ENCODE results near the gene OOSP4A.

Gene OOSP4A

GRCh38 chr11:59943997-59944714 is 19.7 kb upstream of the OOSP4A start:
- DNase-seq (ENCODE audit: low read depth, low spot score), result no peak

GRCh38 chr11:59944720-59945119 is 19.1 kb upstream of the OOSP4A start:
- H3K27ac ChIP-seq, result no peak overlapping the region
- H3K9me3 ChIP-seq (ENCODE audit: low read depth, low read length), result no peaks in the 10 kb centered on the region
- TF ChIP-seq POLR2AphosphoS5 (IDR thresholded peaks at IDR 0.05; ENCODE audit: borderline replicate concordance, low read depth, low read length) (no peak), FOXP2 (optimal IDR thresholded peaks at IDR 0.05; ENCODE audit: control extremely low read depth, extremely low read length, insufficient read depth) (no peak), EZH2 (IDR thresholded peaks at IDR 0.05) (no peak)
- DNase-seq (ENCODE audit: low read depth, low spot score), result no peak
- no peaks in the 10 kb centered on the region for H3K36me3 ChIP-seq (ENCODE audit: insufficient read depth, low read length)
- no peak overlapping the region for H3K9ac ChIP-seq (ENCODE audit: insufficient read length)
- no peak overlapping the region for H3K4me3 ChIP-seq

More at GRCh38 chr11:59943997-59944714, 19.7 kb upstream of the OOSP4A start:
- Histone ChIP-seq H3K9ac (ENCODE audit: insufficient read length) (no peak overlapping the region), H3K27ac (no peak overlapping the region), H3K9me3 (ENCODE audit: low read depth, low read length) (no peaks in the 10 kb centered on the region), H3K4me3 (no peak overlapping the region), H3K36me3 (ENCODE audit: insufficient read depth, low read length) (no peaks in the 10 kb centered on the region)
- TF ChIP-seq EZH2 (IDR thresholded peaks at IDR 0.05) (no peak), POLR2AphosphoS5 (IDR thresholded peaks at IDR 0.05; ENCODE audit: borderline replicate concordance, low read depth, low read length) (no peak), FOXP2 (optimal IDR thresholded peaks at IDR 0.05; ENCODE audit: control extremely low read depth, extremely low read length, insufficient read depth) (no peak)

GRCh38 chr11:59953463-59954218 is 10.2 kb upstream of the OOSP4A start:
- TF ChIP-seq FOXP2 (optimal IDR thresholded peaks at IDR 0.05; ENCODE audit: control extremely low read depth, extremely low read length, insufficient read depth) (no peak), EZH2 (IDR thresholded peaks at IDR 0.05) (no peak), POLR2AphosphoS5 (IDR thresholded peaks at IDR 0.05; ENCODE audit: borderline replicate concordance, low read depth, low read length) (no peak)
- H3K9me3 ChIP-seq (ENCODE audit: low read depth, low read length), result no peaks in the 10 kb centered on the region
- H3K9ac ChIP-seq (ENCODE audit: insufficient read length), result no peak overlapping the region
- no peak overlapping the region for H3K4me3 ChIP-seq
- H3K27ac ChIP-seq, result no peak overlapping the region
- no peak for DNase-seq (ENCODE audit: low read depth, low spot score)
- H3K36me3 ChIP-seq (ENCODE audit: insufficient read depth, low read length), result no peaks in the 10 kb centered on the region

GRCh38 chr11:59954219-59954847 is 9.5 kb upstream of the OOSP4A start:
- Histone ChIP-seq H3K9me3 (ENCODE audit: low read depth, low read length) (no peaks in the 10 kb centered on the region), H3K9ac (ENCODE audit: insufficient read length) (no peak overlapping the region), H3K36me3 (ENCODE audit: insufficient read depth, low read length) (no peaks in the 10 kb centered on the region), H3K27ac (no peak overlapping the region), H3K4me3 (no peak overlapping the region)
- no peak for DNase-seq (ENCODE audit: low read depth, low spot score)
- TF ChIP-seq FOXP2 (optimal IDR thresholded peaks at IDR 0.05; ENCODE audit: control extremely low read depth, extremely low read length, insufficient read depth), result no peak
- TF ChIP-seq EZH2 (IDR thresholded peaks at IDR 0.05), result no peak
- no peak for TF ChIP-seq POLR2AphosphoS5 (IDR thresholded peaks at IDR 0.05; ENCODE audit: borderline replicate concordance, low read depth, low read length)

GRCh38 chr11:59957094-59957493 is 6.7 kb upstream of the OOSP4A start:
- Histone ChIP-seq H3K27ac (no peak overlapping the region), H3K9ac (ENCODE audit: insufficient read length) (no peak overlapping the region), H3K4me3 (no peak overlapping the region), H3K9me3 (ENCODE audit: low read depth, low read length) (no peaks in the 10 kb centered on the region), H3K36me3 (ENCODE audit: insufficient read depth, low read length) (no peaks in the 10 kb centered on the region)
- TF ChIP-seq POLR2AphosphoS5 (IDR thresholded peaks at IDR 0.05; ENCODE audit: borderline replicate concordance, low read depth, low read length) (no peak), FOXP2 (optimal IDR thresholded peaks at IDR 0.05; ENCODE audit: control extremely low read depth, extremely low read length, insufficient read depth) (no peak), EZH2 (IDR thresholded peaks at IDR 0.05) (no peak)
- no peak for DNase-seq (ENCODE audit: low read depth, low spot score)

GRCh38 chr11:59960502-59961381 is 3.1 kb upstream of the OOSP4A start:
- Histone ChIP-seq H3K27ac (no peak overlapping the region), H3K9me3 (ENCODE audit: low read depth, low read length) (no peaks in the 10 kb centered on the region), H3K4me3 (no peak overlapping the region), H3K36me3 (ENCODE audit: insufficient read depth, low read length) (no peaks in the 10 kb centered on the region), H3K9ac (ENCODE audit: insufficient read length) (no peak overlapping the region)
- DNase-seq (ENCODE audit: low read depth, low spot score), result no peak
- no peak for TF ChIP-seq POLR2AphosphoS5 (IDR thresholded peaks at IDR 0.05; ENCODE audit: borderline replicate concordance, low read depth, low read length)
- no peak for TF ChIP-seq FOXP2 (optimal IDR thresholded peaks at IDR 0.05; ENCODE audit: control extremely low read depth, extremely low read length, insufficient read depth)
- TF ChIP-seq EZH2 (IDR thresholded peaks at IDR 0.05), result no peak

GRCh38 chr11:59962107-59962482 is 1.7 kb upstream of the OOSP4A start:
- no peaks in the 10 kb centered on the region for H3K36me3 ChIP-seq (ENCODE audit: insufficient read depth, low read length)
- TF ChIP-seq EZH2 (IDR thresholded peaks at IDR 0.05), result no peak
- TF ChIP-seq POLR2AphosphoS5 (IDR thresholded peaks at IDR 0.05; ENCODE audit: borderline replicate concordance, low read depth, low read length), result no peak
- TF ChIP-seq FOXP2 (optimal IDR thresholded peaks at IDR 0.05; ENCODE audit: control extremely low read depth, extremely low read length, insufficient read depth), result no peak
- H3K27ac ChIP-seq, result no peak overlapping the region
- H3K9ac ChIP-seq (ENCODE audit: insufficient read length), result no peak overlapping the region
- no peak overlapping the region for H3K4me3 ChIP-seq
- no peak for DNase-seq (ENCODE audit: low read depth, low spot score)
- no peaks in the 10 kb centered on the region for H3K9me3 ChIP-seq (ENCODE audit: low read depth, low read length)

Data from SK-N-MC (cell line).